GM06990 (cell line): ENCODE measurements around the gene RRP15.

ENCODE experiments used
- DNase-seq: peaks from one replicate; pipeline ENCODE4 v3.0.0-alpha.2; 2011; ENCODE audit not compliant: insufficient read length; ENCODE audit errors: extremely low read depth
- H3K27me3 ChIP-seq: replicated peaks from 2 replicates; pipeline ENCODE4 v1.6.0; 2011; ENCODE audit warnings: low read length; ENCODE audit not compliant: control insufficient read depth, insufficient read depth
- H3K36me3 ChIP-seq: 2 replicates; pipeline ENCODE4 v1.5.1; 2011; ENCODE audit warnings: low read length; ENCODE audit not compliant: control insufficient read depth, insufficient read depth
- H3K4me3 ChIP-seq: replicated peaks from 2 replicates; pipeline ENCODE4 v1.5.1; 2011; ENCODE audit warnings: low read depth, mild to moderate bottlenecking, control low read depth, low read length
- TF ChIP-seq, protein P1 (sequence below): IDR thresholded peaks from 2 replicates; pipeline ENCODE4 v1.5.1; 2011; ENCODE audit warnings: low read length, control low read depth, mild to moderate bottlenecking, inconsistent platforms; ENCODE audit not compliant: insufficient read depth, poor library complexity, severe bottlenecking

The RRP15 gene

DNA sequence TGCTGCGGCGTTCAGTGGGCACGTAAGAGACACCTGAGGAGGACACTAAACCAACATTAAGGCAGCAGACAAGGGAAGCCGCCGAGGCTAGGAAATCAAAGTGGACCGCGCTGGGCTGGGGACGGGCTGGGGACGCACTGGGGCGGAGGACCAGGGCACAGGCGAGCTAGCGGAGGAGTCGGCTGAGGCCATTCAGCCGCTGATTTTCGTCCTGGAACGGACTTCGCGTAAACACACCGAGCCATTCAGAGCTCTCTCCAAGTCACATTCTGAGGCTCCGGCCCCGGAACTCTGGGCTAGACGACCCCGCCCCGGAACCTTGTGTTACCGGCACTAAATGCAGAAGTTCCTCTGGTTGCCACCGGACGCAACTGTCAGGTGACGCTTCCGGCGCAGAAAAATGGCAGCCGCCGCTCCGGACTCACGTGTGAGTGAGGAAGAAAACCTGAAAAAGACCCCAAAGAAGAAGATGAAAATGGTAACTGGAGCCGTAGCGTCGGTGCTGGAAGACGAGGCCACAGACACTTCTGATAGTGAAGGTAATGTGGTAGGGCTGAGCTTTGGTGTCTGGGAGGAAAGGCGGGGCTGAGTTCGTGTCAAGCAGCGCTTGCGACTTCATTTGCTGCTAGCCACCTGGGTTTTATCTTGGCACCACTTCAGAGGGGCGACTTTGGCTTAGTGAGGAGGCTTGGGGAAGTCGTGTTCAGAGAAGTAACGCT is at the start of gene RRP15:
Gene RRP15, plus strand, starts transcription at position 377 of the 719 bp plus-strand sequence. Its CDS starts 24 bp downstream, at position 401.
- no peaks in the 10 kb centered on the region for H3K36me3 ChIP-seq
- no peaks in the 10 kb centered on the region for H3K27me3 ChIP-seq
- TF ChIP-seq, protein P1, sequence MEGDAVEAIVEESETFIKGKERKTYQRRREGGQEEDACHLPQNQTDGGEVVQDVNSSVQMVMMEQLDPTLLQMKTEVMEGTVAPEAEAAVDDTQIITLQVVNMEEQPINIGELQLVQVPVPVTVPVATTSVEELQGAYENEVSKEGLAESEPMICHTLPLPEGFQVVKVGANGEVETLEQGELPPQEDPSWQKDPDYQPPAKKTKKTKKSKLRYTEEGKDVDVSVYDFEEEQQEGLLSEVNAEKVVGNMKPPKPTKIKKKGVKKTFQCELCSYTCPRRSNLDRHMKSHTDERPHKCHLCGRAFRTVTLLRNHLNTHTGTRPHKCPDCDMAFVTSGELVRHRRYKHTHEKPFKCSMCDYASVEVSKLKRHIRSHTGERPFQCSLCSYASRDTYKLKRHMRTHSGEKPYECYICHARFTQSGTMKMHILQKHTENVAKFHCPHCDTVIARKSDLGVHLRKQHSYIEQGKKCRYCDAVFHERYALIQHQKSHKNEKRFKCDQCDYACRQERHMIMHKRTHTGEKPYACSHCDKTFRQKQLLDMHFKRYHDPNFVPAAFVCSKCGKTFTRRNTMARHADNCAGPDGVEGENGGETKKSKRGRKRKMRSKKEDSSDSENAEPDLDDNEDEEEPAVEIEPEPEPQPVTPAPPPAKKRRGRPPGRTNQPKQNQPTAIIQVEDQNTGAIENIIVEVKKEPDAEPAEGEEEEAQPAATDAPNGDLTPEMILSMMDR, result no peak
- H3K4me3 ChIP-seq, result peak within 1 kb of the TSS; percentile 96
- DNase-seq, result peak; percentile 89

DNA sequence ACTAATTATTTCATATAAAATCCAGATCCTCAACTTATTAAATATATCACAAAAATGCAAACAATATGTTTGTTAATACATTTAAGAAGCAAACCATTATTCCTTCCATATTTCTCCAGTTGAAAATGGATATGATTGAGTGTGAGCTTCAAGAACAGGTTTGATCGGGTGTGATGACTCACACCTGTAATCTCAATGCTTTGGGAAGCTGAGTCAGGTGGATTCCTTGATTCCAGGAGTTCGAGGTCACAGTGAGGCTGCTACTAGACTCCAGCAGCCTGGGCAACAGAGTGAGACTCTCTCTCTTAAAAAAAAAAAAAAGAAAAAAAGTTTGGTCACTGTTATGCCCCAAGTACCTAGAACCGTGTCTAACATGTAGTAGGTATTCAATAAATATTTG is 42.9 kb upstream of the RRP15 start:
- no peak for DNase-seq
- H3K27me3 ChIP-seq, result no peaks in the 10 kb centered on the region
- TF ChIP-seq, protein P1, result no peak
- no peak overlapping the region for H3K4me3 ChIP-seq
- no peaks in the 10 kb centered on the region for H3K36me3 ChIP-seq

DNA sequence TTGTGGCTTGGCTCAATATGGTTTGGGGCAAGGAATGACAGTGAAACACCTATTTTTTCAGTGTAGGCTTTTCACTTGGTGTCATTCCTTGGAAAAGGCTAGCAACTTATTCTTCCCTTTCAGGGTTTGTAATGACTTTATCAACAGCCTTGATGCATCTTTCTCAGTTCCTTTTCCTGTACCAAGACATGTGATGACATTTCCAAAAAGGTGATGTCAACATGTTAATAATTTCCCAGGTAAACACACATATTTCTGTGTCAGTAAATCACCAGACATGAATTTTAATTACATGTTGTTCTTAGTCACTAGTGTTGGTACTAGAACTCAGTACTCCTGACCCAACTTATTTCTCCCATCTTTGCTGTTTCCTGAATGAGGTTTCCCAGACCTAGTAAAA is 37.8 kb upstream of the RRP15 start:
- no peaks in the 10 kb centered on the region for H3K36me3 ChIP-seq
- TF ChIP-seq, protein P1, result no peak
- DNase-seq, result no peak
- H3K27me3 ChIP-seq, result no peaks in the 10 kb centered on the region
- no peak overlapping the region for H3K4me3 ChIP-seq

GRCh38 chr1:218249338-218250140 is 35.6 kb upstream of the RRP15 start:
- Histone ChIP-seq H3K4me3 (no peak overlapping the region), H3K36me3 (no peaks in the 10 kb centered on the region), H3K27me3 (no peaks in the 10 kb centered on the region)
- TF ChIP-seq, protein P1, result no peak
- no peak for DNase-seq

DNA sequence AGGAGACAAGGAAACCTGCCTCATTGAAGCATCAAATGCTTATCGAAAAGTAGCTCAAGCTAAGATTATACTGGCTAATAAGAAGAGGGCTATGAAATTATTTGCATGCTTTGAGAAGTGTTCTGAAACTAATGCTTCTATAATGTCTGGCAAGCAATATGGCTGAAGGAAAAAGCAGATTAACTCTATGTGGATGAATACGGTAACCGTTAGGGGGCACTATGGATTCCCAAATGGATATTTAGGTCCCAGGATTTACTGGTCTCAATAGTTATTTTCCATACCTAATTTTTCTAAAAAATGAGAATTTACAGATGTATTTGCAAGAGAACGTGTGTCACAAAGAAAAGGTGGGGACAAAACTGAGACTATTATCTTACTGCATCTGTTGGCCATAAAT is 34.6 kb upstream of the RRP15 start:
- Histone ChIP-seq H3K27me3 (no peaks in the 10 kb centered on the region), H3K4me3 (no peak overlapping the region), H3K36me3 (no peaks in the 10 kb centered on the region)
- DNase-seq, result no peak
- TF ChIP-seq, protein P1, result no peak
